Breast epithelium (tissue), 4 donors: ENCODE data around the gene LACTBL1. TPM values are rescaled to one million over a fixed set of nuclear protein-coding genes. Genes with fewer than 3 reads are reported as not detected.

Experiments used
- DNase-seq, 2 donors: peaks; one replicate each; pipeline ENCODE4 v3.0.0-alpha.2; 2019; ENCODE audit warnings: low spot score in 2 of 2
- H3K27ac ChIP-seq, 2 donors: fragments of 200-600 bp; sonication (generic) in 1 of 2; one replicate each; pipeline ENCODE4 v1.5.1; 2016 to 2019; ENCODE audit warnings: mild to moderate bottlenecking in 1 of 2
- H3K27me3 ChIP-seq, 2 donors: fragments of 200-600 bp; sonication (generic) in 1 of 2; one replicate each; pipeline versions ENCODE4 v1.5.1 to v1.6.0; 2017 to 2019; ENCODE audit warnings: control low read depth in 1 of 2, mild to moderate bottlenecking in 1 of 2
- H3K36me3 ChIP-seq: fragments of 200-600 bp; one replicate; pipeline ENCODE4 v1.5.1; 2019
- H3K4me1 ChIP-seq, 2 donors: fragments of 200-600 bp; sonication (generic); one replicate each; pipeline ENCODE4 v1.5.1; 2016 to 2019; ENCODE audit warnings: control low read depth in 1 of 2
- H3K4me3 ChIP-seq, 3 donors: fragments of 200-600 bp; sonication (generic); 1 replicate in 2 of 3; 2 replicates in 1 of 3; pipeline ENCODE4 v1.5.1; 2016 to 2019; ENCODE audit warnings: mild to moderate bottlenecking in 3 of 3, moderate library complexity in 2 of 3
- H3K9me3 ChIP-seq, 2 donors: fragments of 200-600 bp; sonication (generic) in 1 of 2; one replicate each; pipeline ENCODE4 v1.5.1; 2016 to 2019; ENCODE audit warnings: control low read depth in 1 of 2
- CTCF ChIP-seq, 3 donors: fragments of 450-650 bp; IDR thresholded peaks; one replicate each; pipeline ENCODE4 v1.5.1; 2016 to 2017; ENCODE audit warnings: antibody characterized with exemption in 3 of 3, mild to moderate bottlenecking in 3 of 3, moderate library complexity in 3 of 3
- POLR2A ChIP-seq: fragments of 450-650 bp; IDR thresholded peaks from one replicate; pipeline ENCODE4 v1.6.1; 2016; ENCODE audit warnings: antibody characterized with exemption, mild to moderate bottlenecking, moderate library complexity
- POLR2AphosphoS5 ChIP-seq, 3 donors: sonication (generic); formaldehyde crosslinking; IDR thresholded peaks; one replicate each; pipeline ENCODE4 v1.6.1; 2017; ENCODE audit warnings: antibody characterized with exemption in 3 of 3
- intact Hi-C: fragments of 100-400 bp; cut with DNase I; formaldehyde crosslinking; loops from one replicate; pipeline ENCODE4 v1.15.1; 2023; ENCODE audit warnings: low total_unique reads
- total RNA-seq, 3 donors: library from RNA; depleted of rRNA; stranded (reverse); fragments of >200 nt; gene quantifications; one replicate each; pipeline ENCODE4 v1.1.0, GENCODE V29; 2016

LACTBL1 gene
- total RNA-seq, 3 donors from 2014 or later: not detected

- no peaks in the 10 kb centered on the region for H3K27me3 ChIP-seq
- DNase-seq: peak in 1 of 2 donors; percentile 2
- H3K4me3 ChIP-seq: no peak overlapping the region
- H3K9me3 ChIP-seq: peaks cover 0 to 15% of the 10 kb centered on the region in 2 donors
- H3K36me3 ChIP-seq: no peaks in the 10 kb centered on the region
- H3K27ac ChIP-seq: no peak overlapping the region
- no peak for TF ChIP-seq POLR2A
- no peak for TF ChIP-seq CTCF (IDR thresholded peaks at IDR 0.05)
- TF ChIP-seq POLR2AphosphoS5 (IDR thresholded peaks at IDR 0.05): no peak
- H3K4me1 ChIP-seq: no peaks in the 10 kb centered on the region
- intact Hi-C loops: no loop called here
These were observed 36.0 kb downstream of the LACTBL1 start for GRCh38 chr1:22936681-22937080.

- Histone ChIP-seq H3K4me3 (no peak overlapping the region), H3K9me3 (peaks cover 0 to 7% of the 10 kb centered on the region in 2 donors), H3K27ac (no peak overlapping the region), H3K4me1 (no peaks in the 10 kb centered on the region), H3K36me3 (no peaks in the 10 kb centered on the region), H3K27me3 (no peaks in the 10 kb centered on the region)
- intact Hi-C loops: no loop called here
- TF ChIP-seq POLR2AphosphoS5 (IDR thresholded peaks at IDR 0.05) (no peak), POLR2A (no peak), CTCF (IDR thresholded peaks at IDR 0.05) (no peak)
- DNase-seq: no peak
These were observed 37.2 kb downstream of the LACTBL1 start for GRCh38 chr1:22935433-22935832.

GRCh38 chr1:22932803-22933470, 39.7 kb downstream of the LACTBL1 start:
- Histone ChIP-seq H3K4me3 (no peak overlapping the region), H3K27me3 (no peaks in the 10 kb centered on the region), H3K36me3 (no peaks in the 10 kb centered on the region), H3K27ac (no peak overlapping the region), H3K4me1 (no peaks in the 10 kb centered on the region), H3K9me3 (peaks cover 0 to 7% of the 10 kb centered on the region in 2 donors)
- TF ChIP-seq POLR2A (no peak), POLR2AphosphoS5 (IDR thresholded peaks at IDR 0.05) (no peak), CTCF (IDR thresholded peaks at IDR 0.05) (no peak)
- DNase-seq: peak in 1 of 2 donors; percentile 33
- intact Hi-C loops: no loop called here

- peaks cover 0 to 1% of the 10 kb centered on the region in 2 donors for H3K9me3 ChIP-seq
- TF ChIP-seq POLR2AphosphoS5 (IDR thresholded peaks at IDR 0.05): no peak
- TF ChIP-seq CTCF (IDR thresholded peaks at IDR 0.05): peak in 2 of 3 donors; percentile 27 to 46
- no peak overlapping the region for H3K27ac ChIP-seq
- H3K27me3 ChIP-seq: no peaks in the 10 kb centered on the region
- peak in 1 of 2 donors; percentile 48 for DNase-seq
- intact Hi-C loops: no loop called here
- no peaks in the 10 kb centered on the region for H3K36me3 ChIP-seq
- no peaks in the 10 kb centered on the region for H3K4me1 ChIP-seq
- no peak overlapping the region for H3K4me3 ChIP-seq
These were observed 42.3 kb downstream of the LACTBL1 start for GRCh38 chr1:22930240-22930912.

GRCh38 chr1:22925111-22925510, 47.6 kb downstream of the LACTBL1 start:
- no peaks in the 10 kb centered on the region for H3K36me3 ChIP-seq
- no peak overlapping the region for H3K4me3 ChIP-seq
- intact Hi-C loops: no loop called here
- no peaks in the 10 kb centered on the region for H3K9me3 ChIP-seq
- H3K4me1 ChIP-seq: no peaks in the 10 kb centered on the region
- H3K27me3 ChIP-seq: no peaks in the 10 kb centered on the region
- no peak for DNase-seq
- H3K27ac ChIP-seq: no peak overlapping the region
- TF ChIP-seq CTCF (IDR thresholded peaks at IDR 0.05): no peak
- TF ChIP-seq POLR2AphosphoS5 (IDR thresholded peaks at IDR 0.05): no peak
